Erythroblast (primary cell): ENCODE results near the gene MYEF2.

Experiments used
- GATA1 ChIP-seq: IDR thresholded peaks from 2 replicates; pipeline ENCODE4 v1.6.1; 2011; ENCODE audit warnings: low read depth, mild to moderate bottlenecking, control low read depth, low read length, moderate library complexity
- POLR2A ChIP-seq: IDR thresholded peaks from 2 replicates; pipeline ENCODE4 v1.6.1; 2011; ENCODE audit warnings: mild to moderate bottlenecking, low read length

DNA sequence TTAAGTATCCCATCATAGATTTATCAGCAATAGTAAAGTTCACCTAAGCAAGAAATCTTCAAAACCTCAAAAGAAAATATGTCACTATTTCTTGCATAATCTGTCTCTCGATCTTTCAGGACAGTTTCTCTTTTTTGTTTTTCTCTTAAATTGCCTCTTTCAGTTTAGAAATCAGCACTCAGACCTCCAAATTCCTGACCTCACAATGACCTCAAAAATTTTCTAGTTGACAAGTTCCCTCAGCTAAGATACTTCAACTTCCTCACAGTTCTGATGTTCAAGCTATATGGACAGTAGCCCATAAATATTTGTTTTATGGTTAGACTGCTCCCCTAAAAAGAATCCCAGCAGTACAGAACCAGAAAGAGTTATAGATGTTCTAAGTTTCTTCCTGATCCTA is 33.2 kb downstream of the MYEF2 start:
- TF ChIP-seq POLR2A, result no peak
- TF ChIP-seq GATA1, result no peak
